ENCODE measurements around the gene ELK3. TPM values are rescaled to one million over a fixed set of nuclear protein-coding genes. Genes with fewer than 3 reads are reported as not detected.

Gene ELK3
- total and polyA plus RNA-seq, 7 donors: 3.7 to 13.9 (median 9.6) TPM

- no peak overlapping the region for H3K4me3 ChIP-seq
- H3K27ac ChIP-seq: no peak overlapping the region
- no peak for TF ChIP-seq CTCF (IDR thresholded peaks at IDR 0.05)
- intact Hi-C loops (cut with DNase I): no loop called here
- H3K36me3 ChIP-seq (ENCODE audit: insufficient read depth in 1 of 2, low read depth in 1 of 2): peaks cover 0 to 30% of the 10 kb centered on the region in 2 donors
- peaks cover 0 to 6% (median 0%) of the 10 kb centered on the region in 3 donors for H3K27me3 ChIP-seq (ENCODE audit: insufficient read depth in 3 of 3, low read length in 2 of 3)
- WGBS, 3 donors: 88 to 90% (median 90%) methylated on average over 13 of the region's 13 CpGs
- no peaks in the 10 kb centered on the region for H3K4me1 ChIP-seq
- no peaks in the 10 kb centered on the region for H3K9me3 ChIP-seq
- ATAC-seq: no peak
- DNase-seq: no peak
Observed at GRCh38 chr12:96247563-96247962, 53.4 kb downstream of the ELK3 start.

- no peaks in the 10 kb centered on the region for H3K4me1 ChIP-seq
- peak in 1 of 4 donors; percentile 34 for ATAC-seq
- 54 to 58% (median 57%) methylated on average over 17 of the region's 17 CpGs for WGBS, 3 donors
- no peak for TF ChIP-seq CTCF (IDR thresholded peaks at IDR 0.05)
- no peaks in the 10 kb centered on the region for H3K27me3 ChIP-seq (ENCODE audit: insufficient read depth in 3 of 3, low read length in 2 of 3)
- H3K4me3 ChIP-seq: no peak overlapping the region
- intact Hi-C loops (cut with DNase I): no loop called here
- DNase-seq: no peak
- H3K36me3 ChIP-seq (ENCODE audit: insufficient read depth in 1 of 2, low read depth in 1 of 2): peaks cover 0 to 34% of the 10 kb centered on the region in 2 donors
- H3K9me3 ChIP-seq: no peaks in the 10 kb centered on the region
- no peak overlapping the region for H3K27ac ChIP-seq
Observed at GRCh38 chr12:96248136-96248931, 54.2 kb downstream of the ELK3 start.

- TF ChIP-seq CTCF (IDR thresholded peaks at IDR 0.05): no peak
- intact Hi-C loops (cut with DNase I): no loop called here
- H3K27ac ChIP-seq: peak overlapping the region; percentile 0
- H3K9me3 ChIP-seq: no peaks in the 10 kb centered on the region
- WGBS, 3 donors: 49 to 55% (median 50%) methylated on average over 16 of the region's 16 CpGs
- ATAC-seq (peak; percentile 46 to 88 (median 77)), DNase-seq (peak; percentile 77 to 85)
- H3K4me3 ChIP-seq: no peak overlapping the region
- no peaks in the 10 kb centered on the region for H3K4me1 ChIP-seq
- H3K27me3 ChIP-seq (ENCODE audit: insufficient read depth in 3 of 3, low read length in 2 of 3): no peaks in the 10 kb centered on the region
- H3K36me3 ChIP-seq (ENCODE audit: insufficient read depth in 1 of 2, low read depth in 1 of 2): peaks cover 0 to 34% of the 10 kb centered on the region in 2 donors
Observed at GRCh38 chr12:96249196-96250118, 55.3 kb downstream of the ELK3 start.

GRCh38 chr12:96250119-96250685, 56.0 kb downstream of the ELK3 start:
- Histone ChIP-seq H3K4me1 (no peaks in the 10 kb centered on the region), H3K9me3 (no peaks in the 10 kb centered on the region), H3K36me3 (ENCODE audit: insufficient read depth in 1 of 2, low read depth in 1 of 2) (peaks cover 0 to 34% of the 10 kb centered on the region in 2 donors), H3K27me3 (ENCODE audit: insufficient read depth in 3 of 3, low read length in 2 of 3) (no peaks in the 10 kb centered on the region), H3K27ac (no peak overlapping the region), H3K4me3 (no peak overlapping the region)
- no peak for TF ChIP-seq CTCF (IDR thresholded peaks at IDR 0.05)
- DNase-seq: no peak
- WGBS, 3 donors: 70 to 81% (median 77%) methylated on average over 7 of the region's 7 CpGs
- no peak for ATAC-seq
- intact Hi-C loops (cut with DNase I): no loop called here

Data from psoas muscle (tissue), 8 donors.